Skeletal muscle cell (primary cell): ENCODE measurements around the gene CMTR2.

ENCODE experiments used
- DNase-seq: peaks from one replicate; pipeline ENCODE4 v3.0.0-alpha.2; 2010; ENCODE audit warnings: low read depth
- H3K4me3 ChIP-seq: 2 replicates; pipeline ENCODE4 v1.5.1; 2011; ENCODE audit warnings: low read depth, mild to moderate bottlenecking, control low read depth, low read length, moderate library complexity

CMTR2 gene

GRCh38 chr16:71242036-71242435 is 47.2 kb downstream of the CMTR2 start:
- no peak overlapping the region for H3K4me3 ChIP-seq
- no peak for DNase-seq
